ENCODE measurements around the gene AQP12A. TPM values are rescaled to one million over a fixed set of nuclear protein-coding genes. Genes with fewer than 3 reads are reported as not detected.

The AQP12A gene
- total and polyA plus RNA-seq, 2 experiments from 2014 or later = not detected

DNA sequence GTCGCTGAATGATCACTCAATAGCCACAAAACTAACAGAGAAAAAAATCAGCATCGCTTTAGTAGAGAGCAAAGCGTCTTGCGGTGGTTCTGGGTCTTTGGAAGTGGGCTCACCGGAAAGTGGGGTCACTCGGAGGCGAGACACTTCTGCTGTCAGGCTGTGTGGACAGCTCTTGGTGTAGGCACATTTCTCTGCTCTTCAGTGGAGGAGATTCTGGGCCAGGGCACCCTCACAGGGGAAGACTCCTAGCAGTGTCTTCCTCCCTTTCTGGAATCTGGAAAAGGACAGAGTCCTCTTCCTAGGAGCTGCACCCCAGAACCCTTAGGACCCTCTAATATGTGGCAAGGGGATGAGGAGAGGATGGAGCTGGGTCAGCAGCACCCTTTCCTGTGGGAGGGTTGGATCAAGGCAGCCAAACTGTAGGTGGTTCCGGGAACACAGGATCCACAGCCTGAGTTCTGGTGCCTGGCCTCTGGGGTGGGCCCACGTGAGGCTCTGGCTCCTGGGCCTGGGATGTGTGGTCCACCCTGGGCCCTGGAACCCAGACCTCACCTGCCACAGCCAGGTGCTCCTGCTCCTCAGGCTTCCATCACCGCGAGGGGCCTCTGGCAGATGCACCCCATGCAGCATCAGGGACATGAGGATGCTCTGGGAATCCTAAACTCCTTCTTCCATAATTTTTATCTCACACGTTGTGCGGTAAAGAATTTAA is 41.3 kb upstream of the AQP12A start (continued):
- TF ChIP-seq NANOG (IDR thresholded peaks at IDR 0.05; ENCODE audit: borderline replicate concordance) (no peak), EZH2phosphoT487 (IDR thresholded peaks at IDR 0.05; ENCODE audit: unreplicated experiment) (no peak), REST (IDR thresholded peaks at IDR 0.05; ENCODE audit: unreplicated experiment) (no peak), ZNF331 (CRISPR knock-in tag; IDR thresholded peaks at IDR 0.05; ENCODE audit: low read depth) (no peak), EZH2 (IDR thresholded peaks at IDR 0.05; ENCODE audit: low read depth, unreplicated experiment) (no peak), ZNF114 (CRISPR knock-in tag; IDR thresholded peaks at IDR 0.05) (no peak), ETS1 (IDR thresholded peaks at IDR 0.05) (no peak)
- TF ChIP-seq, protein P1, sequence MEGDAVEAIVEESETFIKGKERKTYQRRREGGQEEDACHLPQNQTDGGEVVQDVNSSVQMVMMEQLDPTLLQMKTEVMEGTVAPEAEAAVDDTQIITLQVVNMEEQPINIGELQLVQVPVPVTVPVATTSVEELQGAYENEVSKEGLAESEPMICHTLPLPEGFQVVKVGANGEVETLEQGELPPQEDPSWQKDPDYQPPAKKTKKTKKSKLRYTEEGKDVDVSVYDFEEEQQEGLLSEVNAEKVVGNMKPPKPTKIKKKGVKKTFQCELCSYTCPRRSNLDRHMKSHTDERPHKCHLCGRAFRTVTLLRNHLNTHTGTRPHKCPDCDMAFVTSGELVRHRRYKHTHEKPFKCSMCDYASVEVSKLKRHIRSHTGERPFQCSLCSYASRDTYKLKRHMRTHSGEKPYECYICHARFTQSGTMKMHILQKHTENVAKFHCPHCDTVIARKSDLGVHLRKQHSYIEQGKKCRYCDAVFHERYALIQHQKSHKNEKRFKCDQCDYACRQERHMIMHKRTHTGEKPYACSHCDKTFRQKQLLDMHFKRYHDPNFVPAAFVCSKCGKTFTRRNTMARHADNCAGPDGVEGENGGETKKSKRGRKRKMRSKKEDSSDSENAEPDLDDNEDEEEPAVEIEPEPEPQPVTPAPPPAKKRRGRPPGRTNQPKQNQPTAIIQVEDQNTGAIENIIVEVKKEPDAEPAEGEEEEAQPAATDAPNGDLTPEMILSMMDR (conservative IDR thresholded peaks at IDR 0.05; ENCODE audit: low read depth in 2 of 2) = no peak

- H3K27ac Mint-ChIP-seq = no peak overlapping the region
- H3K9me2 ChIP-seq (ENCODE audit: insufficient read depth) = no peaks in the 10 kb centered on the region
- no peaks in the 10 kb centered on the region for H3K36me3 Mint-ChIP-seq (ENCODE audit: low read depth)
- peaks cover 10% of the 10 kb centered on the region for H3K4me1 Mint-ChIP-seq
- no peaks in the 10 kb centered on the region for H3K27me3 ChIP-seq (ENCODE audit: insufficient read depth)
- no peak for ATAC-seq
- no peak overlapping the region for H3K4me2 ChIP-seq
- H3K4me3 Mint-ChIP-seq = no peak overlapping the region
- no peak overlapping the region for H2AFZ ChIP-seq
- no peak overlapping the region for H3K4me3 ChIP-seq
- H3K27me3 Mint-ChIP-seq (ENCODE audit: insufficient read depth, low read depth, poor library complexity) = peaks cover 16% of the 10 kb centered on the region
- H3K9me3 Mint-ChIP-seq = no peaks in the 10 kb centered on the region; the same call in 1 of the 3 replicates
- no peaks in the 10 kb centered on the region for H3F3A ChIP-seq (replicated peaks; ENCODE audit: low read depth)
- DNase-seq (ENCODE audit: low spot score) = no peak
- no peaks in the 10 kb centered on the region for H3K79me2 ChIP-seq (replicated peaks; ENCODE audit: insufficient read depth)
- H3K36me3 ChIP-seq (ENCODE audit: insufficient read depth) = no peaks in the 10 kb centered on the region
- no peaks in the 10 kb centered on the region for H3K4me1 ChIP-seq (ENCODE audit: insufficient read depth)
- no peaks in the 10 kb centered on the region for H4K20me1 ChIP-seq (replicated peaks; ENCODE audit: insufficient read depth)
- H3K27ac ChIP-seq (ENCODE audit: low read depth) = no peak overlapping the region
- TF ChIP-seq EZH2phosphoT487 (IDR thresholded peaks at IDR 0.05; ENCODE audit: unreplicated experiment) (no peak), REST (IDR thresholded peaks at IDR 0.05; ENCODE audit: unreplicated experiment) (no peak)
- TF ChIP-seq, protein P1 (conservative IDR thresholded peaks at IDR 0.05; ENCODE audit: low read depth in 2 of 2) = no peak
Observed at GRCh38 chr2:240651185-240651584, 40.5 kb upstream of the AQP12A start.
